ENCODE results near the gene PKN3. TPM values are rescaled to one million over a fixed set of nuclear protein-coding genes. Genes with fewer than 3 reads are reported as not detected.

Gene PKN3
- polyA plus RNA-seq, 1 donor from 2014 or later: 0.06 TPM

GRCh38 chr9:128694344-128694743, 8.0 kb upstream of the PKN3 start:
- H3K9ac ChIP-seq (ENCODE audit: low read length): no peak overlapping the region

GRCh38 chr9:128696923-128697707, 5.2 kb upstream of the PKN3 start:
- Histone ChIP-seq H3K9me3 (ENCODE audit: low read length) (no peaks in the 10 kb centered on the region), H2AFZ (ENCODE audit: low read depth, low read length) (no peak overlapping the region), H3K4me3 (ENCODE audit: low read length) (no peak overlapping the region), H3K9ac (ENCODE audit: low read length) (no peak overlapping the region), H3F3A (ENCODE audit: insufficient read depth, low read length, poor library complexity, severe bottlenecking) (no peaks in the 10 kb centered on the region), H3K4me2 (ENCODE audit: low read length) (no peak overlapping the region), H3K36me3 (ENCODE audit: insufficient read depth, low read length) (peaks cover 8% of the 10 kb centered on the region), H3K27ac (ENCODE audit: low read length) (no peak overlapping the region), H3K79me2 (replicated peaks; ENCODE audit: insufficient read depth, low read length) (peaks cover 14% of the 10 kb centered on the region), H3K9me2 (ENCODE audit: insufficient read depth, low read length) (no peaks in the 10 kb centered on the region), H4K20me1 (ENCODE audit: insufficient read depth) (no peaks in the 10 kb centered on the region), H3K27me3 (ENCODE audit: insufficient read depth, low read depth, low read length) (peaks cover under 1% of the 10 kb centered on the region)
- TF ChIP-seq REST (IDR thresholded peaks at IDR 0.05; ENCODE audit: borderline replicate concordance) (no peak), TAF1 (IDR thresholded peaks at IDR 0.05; ENCODE audit: low read depth) (no peak), RAD21 (conservative IDR thresholded peaks at IDR 0.05) (no peak), SMC3 (conservative IDR thresholded peaks at IDR 0.05; ENCODE audit: poor library complexity) (no peak), POLR2AphosphoS5 (IDR thresholded peaks at IDR 0.05) (no peak), EZH2 (IDR thresholded peaks at IDR 0.05; ENCODE audit: borderline replicate concordance, insufficient read depth, low read length, poor library complexity, severe bottlenecking) (no peak)
- TF ChIP-seq, protein P1, sequence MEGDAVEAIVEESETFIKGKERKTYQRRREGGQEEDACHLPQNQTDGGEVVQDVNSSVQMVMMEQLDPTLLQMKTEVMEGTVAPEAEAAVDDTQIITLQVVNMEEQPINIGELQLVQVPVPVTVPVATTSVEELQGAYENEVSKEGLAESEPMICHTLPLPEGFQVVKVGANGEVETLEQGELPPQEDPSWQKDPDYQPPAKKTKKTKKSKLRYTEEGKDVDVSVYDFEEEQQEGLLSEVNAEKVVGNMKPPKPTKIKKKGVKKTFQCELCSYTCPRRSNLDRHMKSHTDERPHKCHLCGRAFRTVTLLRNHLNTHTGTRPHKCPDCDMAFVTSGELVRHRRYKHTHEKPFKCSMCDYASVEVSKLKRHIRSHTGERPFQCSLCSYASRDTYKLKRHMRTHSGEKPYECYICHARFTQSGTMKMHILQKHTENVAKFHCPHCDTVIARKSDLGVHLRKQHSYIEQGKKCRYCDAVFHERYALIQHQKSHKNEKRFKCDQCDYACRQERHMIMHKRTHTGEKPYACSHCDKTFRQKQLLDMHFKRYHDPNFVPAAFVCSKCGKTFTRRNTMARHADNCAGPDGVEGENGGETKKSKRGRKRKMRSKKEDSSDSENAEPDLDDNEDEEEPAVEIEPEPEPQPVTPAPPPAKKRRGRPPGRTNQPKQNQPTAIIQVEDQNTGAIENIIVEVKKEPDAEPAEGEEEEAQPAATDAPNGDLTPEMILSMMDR (IDR thresholded peaks at IDR 0.05; ENCODE audit: poor library complexity, severe bottlenecking): no peak

More at GRCh38 chr9:128694344-128694743, 8.0 kb upstream of the PKN3 start:
- Histone ChIP-seq H2AFZ (ENCODE audit: low read depth, low read length) (no peak overlapping the region), H3K79me2 (replicated peaks; ENCODE audit: insufficient read depth, low read length) (peaks cover 35% of the 10 kb centered on the region), H3K4me3 (ENCODE audit: low read length) (no peak overlapping the region), H3K27ac (ENCODE audit: low read length) (no peak overlapping the region), H3F3A (ENCODE audit: insufficient read depth, low read length, poor library complexity, severe bottlenecking) (no peaks in the 10 kb centered on the region), H3K9me3 (ENCODE audit: low read length) (no peaks in the 10 kb centered on the region), H4K20me1 (ENCODE audit: insufficient read depth) (peaks cover 4% of the 10 kb centered on the region), H3K9me2 (ENCODE audit: insufficient read depth, low read length) (no peaks in the 10 kb centered on the region), H3K27me3 (ENCODE audit: insufficient read depth, low read depth, low read length) (no peaks in the 10 kb centered on the region), H3K4me2 (ENCODE audit: low read length) (no peak overlapping the region), H3K36me3 (ENCODE audit: insufficient read depth, low read length) (peaks cover 8% of the 10 kb centered on the region)
- TF ChIP-seq, protein P1 (IDR thresholded peaks at IDR 0.05; ENCODE audit: poor library complexity, severe bottlenecking): no peak
- no peak for TF ChIP-seq TAF1 (IDR thresholded peaks at IDR 0.05; ENCODE audit: low read depth)
- TF ChIP-seq EP300 (conservative IDR thresholded peaks at IDR 0.05; ENCODE audit: poor library complexity, severe bottlenecking): no peak
- TF ChIP-seq REST (IDR thresholded peaks at IDR 0.05; ENCODE audit: borderline replicate concordance): no peak
- no peak for TF ChIP-seq POLR2AphosphoS5 (IDR thresholded peaks at IDR 0.05)
- TF ChIP-seq EZH2 (IDR thresholded peaks at IDR 0.05; ENCODE audit: borderline replicate concordance, insufficient read depth, low read length, poor library complexity, severe bottlenecking): no peak
- TF ChIP-seq RAD21 (conservative IDR thresholded peaks at IDR 0.05): no peak
- no peak for TF ChIP-seq SMC3 (conservative IDR thresholded peaks at IDR 0.05; ENCODE audit: poor library complexity)
- TF ChIP-seq MXI1 (conservative IDR thresholded peaks at IDR 0.05; ENCODE audit: poor library complexity, severe bottlenecking): no peak
